Neural cell (in vitro differentiated cells): ENCODE data around the gene HAPSTR1. TPM values are rescaled to one million over a fixed set of nuclear protein-coding genes. Genes with fewer than 3 reads are reported as not detected.

Experiments used
- H2AFZ ChIP-seq: fragments of 200-600, 300-800 bp; sonication (generic), shearing (Covaris generic); 2 replicates; pipeline ENCODE4 v1.6.0; 2014; ENCODE audit warnings: low read depth, mild to moderate bottlenecking, antibody characterized with exemption, low read length, moderate library complexity
- H3F3A ChIP-seq: fragments of 200-600 bp; shearing (Covaris generic); 2 replicates; pipeline ENCODE4 v1.6.1; 2016; ENCODE audit warnings: mild to moderate bottlenecking, moderate library complexity, mixed read lengths, antibody characterized with exemption, low read length; ENCODE audit not compliant: insufficient read depth, poor library complexity, severe bottlenecking
- H3K27ac ChIP-seq: fragments of 200-600, 300-800 bp; sonication (generic), shearing (Covaris generic); 2 replicates; pipeline ENCODE4 v1.5.1; 2014; ENCODE audit warnings: mild to moderate bottlenecking, low read length, moderate library complexity
- H3K27me3 ChIP-seq: fragments of 300-800, 200-600 bp; sonication (generic), shearing (Covaris generic); 2 replicates; pipeline ENCODE4 v1.6.0; 2014; ENCODE audit warnings: mild to moderate bottlenecking, low read depth, low read length, moderate library complexity; ENCODE audit not compliant: insufficient read depth
- H3K36me3 ChIP-seq: fragments of 300-800, 200-600 bp; sonication (generic), shearing (Covaris generic); 2 replicates; pipeline ENCODE4 v1.5.1; 2014; ENCODE audit warnings: mild to moderate bottlenecking, antibody characterized with exemption, low read length, moderate library complexity; ENCODE audit not compliant: insufficient read depth
- H3K4me2 ChIP-seq: fragments of 300-800, 200-600 bp; sonication (generic), shearing (Covaris generic); 2 replicates; pipeline ENCODE4 v1.6.0; 2014; ENCODE audit warnings: mild to moderate bottlenecking, low read length
- H3K4me3 ChIP-seq: fragments of 300-800, 200-600 bp; sonication (generic), shearing (Covaris generic); 2 replicates; pipeline ENCODE4 v1.5.1; 2014; ENCODE audit warnings: mild to moderate bottlenecking, low read length, moderate library complexity
- H3K79me2 ChIP-seq: fragments of 200-600 bp; shearing (Covaris generic); replicated peaks from 2 replicates; pipeline ENCODE4 v1.6.0; 2014; ENCODE audit warnings: mild to moderate bottlenecking, low read length, moderate library complexity; ENCODE audit not compliant: insufficient read depth
- H3K9ac ChIP-seq: fragments of 300-800, 200-600 bp; sonication (generic), shearing (Covaris generic); 2 replicates; pipeline ENCODE4 v1.6.1; 2016; ENCODE audit warnings: mild to moderate bottlenecking, low read length, mixed read lengths
- H3K9me2 ChIP-seq: fragments of 200-600 bp; shearing (Covaris generic); 2 replicates; pipeline ENCODE4 v1.6.1; 2016; ENCODE audit warnings: mild to moderate bottlenecking, low read length, mixed read lengths; ENCODE audit not compliant: insufficient read depth
- H3K9me3 ChIP-seq: fragments of 200-600, 300-800 bp; sonication (generic), shearing (Covaris generic); 2 replicates; pipeline ENCODE4 v1.6.1; 2016; ENCODE audit warnings: mild to moderate bottlenecking, mixed run types, low read length, moderate library complexity, mixed read lengths
- H4K20me1 ChIP-seq: fragments of 200-600 bp; shearing (Covaris generic); 2 replicates; pipeline ENCODE4 v1.6.1; 2016; ENCODE audit warnings: mild to moderate bottlenecking, mixed run types; ENCODE audit not compliant: insufficient read depth
- RAD21 ChIP-seq: fragments of 450-650 bp; conservative IDR thresholded peaks from 2 replicates; pipeline ENCODE4 v1.6.1; 2014; ENCODE audit warnings: antibody characterized with exemption, mild to moderate bottlenecking, moderate library complexity
- REST ChIP-seq: IDR thresholded peaks from 2 replicates; pipeline ENCODE4 v1.6.1; 2012; ENCODE audit warnings: borderline replicate concordance
- polyA plus RNA-seq: library from polyadenylated mRNA; depleted of rRNA; stranded (reverse); fragments of >200 nt; gene quantifications from 2 replicates; pipeline ENCODE4 v1.2.3, GENCODE V29; 2014

HAPSTR1 gene
- polyA plus RNA-seq, 1 donor from 2014 or later, result 60.7 TPM

GRCh38 chr16:9060225-9060624 is 31.2 kb upstream of the HAPSTR1 start:
- no peaks in the 10 kb centered on the region for H3F3A ChIP-seq
- no peak overlapping the region for H2AFZ ChIP-seq
- no peaks in the 10 kb centered on the region for H3K36me3 ChIP-seq
- no peak overlapping the region for H3K27ac ChIP-seq
- H3K9me3 ChIP-seq, result no peaks in the 10 kb centered on the region
- TF ChIP-seq RAD21 (no peak), REST (no peak)
- no peaks in the 10 kb centered on the region for H3K9me2 ChIP-seq
- H3K27me3 ChIP-seq, result no peaks in the 10 kb centered on the region
- H3K4me2 ChIP-seq, result no peak overlapping the region
- no peak overlapping the region for H3K9ac ChIP-seq
- no peaks in the 10 kb centered on the region for H3K79me2 ChIP-seq
- H4K20me1 ChIP-seq, result no peaks in the 10 kb centered on the region
- H3K4me3 ChIP-seq, result no peak overlapping the region

- no peaks in the 10 kb centered on the region for H3F3A ChIP-seq
These were observed 30.1 kb upstream of the HAPSTR1 start for GRCh38 chr16:9061358-9061813.

More at GRCh38 chr16:9061358-9061813, 30.1 kb upstream of the HAPSTR1 start:
- no peak overlapping the region for H2AFZ ChIP-seq
- H3K4me3 ChIP-seq, result no peak overlapping the region
- no peak overlapping the region for H3K27ac ChIP-seq
- H4K20me1 ChIP-seq, result no peaks in the 10 kb centered on the region
- TF ChIP-seq REST, result no peak
- H3K79me2 ChIP-seq, result no peaks in the 10 kb centered on the region
- H3K36me3 ChIP-seq, result no peaks in the 10 kb centered on the region
- no peaks in the 10 kb centered on the region for H3K27me3 ChIP-seq
- no peaks in the 10 kb centered on the region for H3K9me3 ChIP-seq
- H3K4me2 ChIP-seq, result no peak overlapping the region
- H3K9me2 ChIP-seq, result no peaks in the 10 kb centered on the region
- H3K9ac ChIP-seq, result no peak overlapping the region
